GM12878 (cell line): ENCODE results near the gene RFX7. TPM values are rescaled to one million over a fixed set of nuclear protein-coding genes. Genes with fewer than 3 reads are reported as not detected.

Experiments used
- ATAC-seq: fragments of 200-7000 bp; cut with Tn5 transposase; 3 replicates; pipeline ENCODE4 v1.9.1; 2020; ENCODE audit warnings: mild to moderate bottlenecking, moderate library complexity
- BruUV-seq: library from RNA; stranded (reverse); fragments of 400-500 nt; replicated peaks from 2 replicates; lab custom pipeline; 2021; lab: Mats Ljungman, UMichigan
- CTCF ChIA-PET: fragments of 300-600 bp; sonication (Branson Sonifier 250); formaldehyde crosslinking; extraction: SDS; loops from one replicate; lab custom pipeline; 2021; ENCODE audit warnings: inconsistent platforms; lab: Yijun Ruan, JAX
- POLR2A ChIA-PET: fragments of 350-600 bp; formaldehyde crosslinking; extraction: SDS; loops from one replicate; lab custom pipeline; 2021; ENCODE audit warnings: inconsistent platforms; lab: Charles Lee
- RAD21 ChIA-PET: fragments of 300-600 bp; sonication (Branson Sonifier 250); formaldehyde crosslinking; loops from one replicate; lab custom pipeline; 2023; ENCODE audit warnings: antibody characterized with exemption; ENCODE audit not compliant: unreplicated experiment; lab: Charles Lee
- SMC1A ChIA-PET: fragments of 300-600 bp; sonication (Branson Sonifier 250); formaldehyde crosslinking; loops from one replicate; lab custom pipeline; 2023; ENCODE audit not compliant: unreplicated experiment, uncharacterized antibody; lab: Charles Lee
- DNase-seq: peaks from one replicate; pipeline ENCODE4 v3.0.0-alpha.2; 2011; ENCODE audit warnings: low read depth, low spot score
- FAIRE-seq: peaks from 3 replicates; lab custom pipeline; 2011; peaks lifted over from hg19 to GRCh38; lab: Jason Lieb, UNC
- H2AFZ ChIP-seq: 2 replicates; pipeline ENCODE4 v1.6.0; 2011; ENCODE audit warnings: low read depth, low read length, control low read depth; ENCODE audit not compliant: control insufficient read depth
- H3K27ac ChIP-seq: 2 replicates; pipeline ENCODE4 v1.5.1; 2011; ENCODE audit warnings: control low read depth; ENCODE audit not compliant: control insufficient read depth, insufficient read depth
- H3K27me3 ChIP-seq, 2 experiments: replicated peaks in 1 of 2; 2 replicates each; pipeline versions ENCODE4 v1.6.0 to v1.6.1; 2011; ENCODE audit warnings: low read length in 1 of 2; ENCODE audit not compliant: control insufficient read depth in 2 of 2, insufficient read depth in 2 of 2
- H3K36me3 ChIP-seq, 2 experiments: 2 replicates each; pipeline ENCODE4 v1.5.1; 2011; ENCODE audit warnings: low read length in 1 of 2; ENCODE audit not compliant: control insufficient read depth in 2 of 2, insufficient read depth in 2 of 2
- H3K4me1 ChIP-seq: 2 replicates; pipeline ENCODE4 v1.6.1; 2011; ENCODE audit warnings: mild to moderate bottlenecking, low read length, moderate library complexity, mixed read lengths; ENCODE audit not compliant: control insufficient read depth, insufficient read depth
- H3K4me2 ChIP-seq: 2 replicates; pipeline ENCODE4 v1.6.0; 2011; ENCODE audit warnings: control low read depth; ENCODE audit not compliant: control insufficient read depth, insufficient read depth
- H3K4me3 ChIP-seq: fragments of 200-600 bp; sonication (generic); 2 replicates; pipeline ENCODE4 v1.5.1; 2016
- H3K79me2 ChIP-seq: 2 replicates; pipeline ENCODE4 v1.6.0; 2011; ENCODE audit warnings: low read length; ENCODE audit not compliant: control insufficient read depth, insufficient read depth
- H3K9ac ChIP-seq: 2 replicates; pipeline ENCODE4 v1.8.0; 2011; ENCODE audit warnings: low read length, control low read depth, mixed read lengths; ENCODE audit not compliant: control insufficient read depth, insufficient read depth
- H3K9me3 ChIP-seq: replicated peaks from 3 replicates; pipeline ENCODE4 v1.5.1; 2011; ENCODE audit warnings: mild to moderate bottlenecking, low read length; ENCODE audit not compliant: control insufficient read depth, insufficient read depth
- H4K20me1 ChIP-seq: 2 replicates; pipeline ENCODE4 v1.6.0; 2011; ENCODE audit not compliant: control insufficient read depth, insufficient read depth
- ETV6 ChIP-seq, 2 experiments: fragments of 450-650 bp in 1 of 2; IDR thresholded peaks in 1 of 2; conservative IDR thresholded peaks in 1 of 2; 2 replicates each; pipeline ENCODE4 v1.6.1; 2014; ENCODE audit warnings: antibody characterized with exemption in 1 of 2, borderline replicate concordance in 1 of 2, low read depth in 1 of 2, mild to moderate bottlenecking in 1 of 2, moderate library complexity in 1 of 2
- KLF5 ChIP-seq: fragments of 450-650 bp; IDR thresholded peaks from 2 replicates; pipeline ENCODE4 v1.6.1; 2014; ENCODE audit warnings: mild to moderate bottlenecking; ENCODE audit not compliant: partially characterized antibody
- MYC ChIP-seq: IDR thresholded peaks from 2 replicates; pipeline ENCODE4 v1.6.1; 2011; ENCODE audit warnings: mild to moderate bottlenecking, low read length, moderate library complexity, inconsistent platforms; ENCODE audit not compliant: insufficient read depth, insufficient replicate concordance, insufficient read length, severe bottlenecking
- PAX5 ChIP-seq: IDR thresholded peaks from 2 replicates; pipeline ENCODE4 v1.6.1; 2011; ENCODE audit warnings: low read depth, low read length, borderline replicate concordance
- POU2F2 ChIP-seq: IDR thresholded peaks from 3 replicates; pipeline ENCODE4 v1.6.1; 2011; ENCODE audit warnings: low read depth, mild to moderate bottlenecking, low read length, borderline replicate concordance
- RAD51 ChIP-seq: fragments of 450-650 bp; IDR thresholded peaks from 2 replicates; pipeline ENCODE4 v1.6.1; 2016; ENCODE audit warnings: moderate library complexity, mild to moderate bottlenecking, inconsistent platforms
- RBBP5 ChIP-seq: fragments of 200-600 bp; sonication (generic); conservative IDR thresholded peaks from 2 replicates; pipeline ENCODE4 v1.6.1; 2016
- SPI1 ChIP-seq: IDR thresholded peaks from 2 replicates; pipeline ENCODE4 v1.6.1; 2011; ENCODE audit warnings: low read depth, mild to moderate bottlenecking, low read length, moderate library complexity, borderline replicate concordance; ENCODE audit not compliant: insufficient read depth
- SREBF1 ChIP-seq: IDR thresholded peaks from 2 replicates; pipeline ENCODE4 v1.6.1; 2012; ENCODE audit warnings: mild to moderate bottlenecking, low read length
- STAT1 ChIP-seq: fragments of 450-650 bp; conservative IDR thresholded peaks from 2 replicates; pipeline ENCODE4 v1.6.1; 2014; ENCODE audit warnings: antibody characterized with exemption, mild to moderate bottlenecking
- WGBS: methylation state at CpG from one replicate; pipeline ENCODE4 v1.1.6; 2016; ENCODE audit warnings: low lambda C conversion rate; ENCODE audit not compliant: insufficient replicate concordance, insufficient coverage; ENCODE audit errors: missing lambda C conversion rate; 5-methylcytosine and 5-hydroxymethylcytosine counted together
- in situ Hi-C: fragments of 300-500 bp; cut with MboI; formaldehyde crosslinking; loops from 9 replicates; pipeline ENCODE4 v1.14.3; 2018; ENCODE audit warnings: mixed read lengths
- intact Hi-C: fragments of 100-400 bp; cut with micrococcal nuclease; formaldehyde crosslinking; loops from one replicate; pipeline ENCODE4 v1.14.2; 2022; ENCODE audit not compliant: unreplicated experiment
- polyA plus RNA-seq, 11 experiments: library from polyadenylated mRNA; depleted of rRNA in 4 of 11; unstranded in 6 of 11; stranded (reverse) in 5 of 11; fragments of >200 nt; fragmentation: Nextera tagmentation in 4 of 11; fragmentation: Illumina TruSeq in 1 of 11; extraction: Ambion mirVana in 4 of 11; extraction: Trizol in 1 of 11; gene quantifications; 1 replicate in 1 of 11; 2 replicates in 10 of 11; pipeline versions ENCODE4 v1.2.1 to v1.2.3, GENCODE V29; 2011 to 2016; ENCODE audit warnings: inconsistent platforms in 2 of 11, missing spikeins in 2 of 11, low read depth in 1 of 11
- total RNA-seq, 4 experiments: library from RNA; depleted of rRNA in 3 of 4; stranded (reverse); fragments of >200 nt in 3 of 4; fragmentation: Illumina TruSeq in 1 of 4; extraction: Trizol in 1 of 4; gene quantifications; 2 replicates each; pipeline versions ENCODE4 v1.2.1 to v1.2.3, GENCODE V29; 2013 to 2021
- TF ChIP-seq, protein P1 (sequence below): fragments of 450-650 bp; IDR thresholded peaks from 2 replicates; pipeline ENCODE4 v1.6.1; 2016; ENCODE audit warnings: mild to moderate bottlenecking, moderate library complexity, borderline replicate concordance
- TF ChIP-seq, protein P2 (sequence below): fragments of 450-650 bp; IDR thresholded peaks from 2 replicates; pipeline ENCODE4 v1.6.1; 2014; ENCODE audit warnings: mild to moderate bottlenecking
- TF ChIP-seq, protein P3 (sequence below), 3 experiments: IDR thresholded peaks in 2 of 3; conservative IDR thresholded peaks in 1 of 3; 2 replicates each; pipeline ENCODE4 v1.5.1; 2011; ENCODE audit warnings: low read depth in 3 of 3, low read length in 3 of 3, mild to moderate bottlenecking in 3 of 3, control low read depth in 2 of 3, moderate library complexity in 2 of 3, inconsistent platforms in 1 of 3, mixed read lengths in 1 of 3; ENCODE audit not compliant: control insufficient read depth in 2 of 3, insufficient read depth in 1 of 3; ENCODE audit errors: extremely low read depth in 1 of 3

Gene RFX7
- total and polyA plus RNA-seq, 10 of the 15 experiments (the other 5 are each of a cell fraction or from before 2014, with no cell fraction given): 3.2 to 31.4 (median 10.7) TPM

DNA sequence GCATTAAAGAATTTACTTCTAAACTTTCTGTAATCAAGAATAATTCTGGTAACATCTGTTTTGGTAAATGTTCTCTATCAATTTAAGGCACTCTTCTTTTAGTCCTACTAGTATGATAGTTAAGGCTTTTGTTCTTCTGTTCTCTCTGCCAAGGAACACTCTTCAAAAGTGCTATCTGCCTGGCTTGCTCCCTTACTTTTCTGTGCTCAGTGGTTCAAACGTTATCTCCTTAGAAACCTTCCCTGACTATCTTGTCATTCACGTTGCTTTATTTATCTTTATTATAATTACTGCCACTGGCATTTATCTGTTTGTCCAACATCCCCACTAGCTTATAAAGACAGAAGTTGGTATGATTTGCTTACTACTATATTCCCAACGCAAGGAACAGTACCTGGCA, 59.2 kb downstream of the RFX7 start:
- WGBS: 97% methylated on average over 3 of the region's 3 CpGs
- CTCF ChIA-PET: no interaction called here
- SMC1A ChIA-PET: no interaction called here
- no peak overlapping the region for H3K4me3 ChIP-seq
- no peaks in the 10 kb centered on the region; the same call in 2 of the 3 replicates for H3K9me3 ChIP-seq
- no peak overlapping the region for H2AFZ ChIP-seq
- no peaks in the 10 kb centered on the region for H3K27me3 ChIP-seq
- no peak for DNase-seq
- POLR2A ChIA-PET: no interaction called here
- H3K4me2 ChIP-seq: no peak overlapping the region
- no peak overlapping the region for H3K27ac ChIP-seq
- TF ChIP-seq POU2F2: no peak
- no peak for TF ChIP-seq ETV6 (conservative IDR thresholded peaks at IDR 0.05 in 1 of 2, IDR thresholded peaks at IDR 0.05 in 1 of 2; ENCODE audit: borderline replicate concordance in 1 of 2, low read depth in 1 of 2)
- TF ChIP-seq, protein P1, sequence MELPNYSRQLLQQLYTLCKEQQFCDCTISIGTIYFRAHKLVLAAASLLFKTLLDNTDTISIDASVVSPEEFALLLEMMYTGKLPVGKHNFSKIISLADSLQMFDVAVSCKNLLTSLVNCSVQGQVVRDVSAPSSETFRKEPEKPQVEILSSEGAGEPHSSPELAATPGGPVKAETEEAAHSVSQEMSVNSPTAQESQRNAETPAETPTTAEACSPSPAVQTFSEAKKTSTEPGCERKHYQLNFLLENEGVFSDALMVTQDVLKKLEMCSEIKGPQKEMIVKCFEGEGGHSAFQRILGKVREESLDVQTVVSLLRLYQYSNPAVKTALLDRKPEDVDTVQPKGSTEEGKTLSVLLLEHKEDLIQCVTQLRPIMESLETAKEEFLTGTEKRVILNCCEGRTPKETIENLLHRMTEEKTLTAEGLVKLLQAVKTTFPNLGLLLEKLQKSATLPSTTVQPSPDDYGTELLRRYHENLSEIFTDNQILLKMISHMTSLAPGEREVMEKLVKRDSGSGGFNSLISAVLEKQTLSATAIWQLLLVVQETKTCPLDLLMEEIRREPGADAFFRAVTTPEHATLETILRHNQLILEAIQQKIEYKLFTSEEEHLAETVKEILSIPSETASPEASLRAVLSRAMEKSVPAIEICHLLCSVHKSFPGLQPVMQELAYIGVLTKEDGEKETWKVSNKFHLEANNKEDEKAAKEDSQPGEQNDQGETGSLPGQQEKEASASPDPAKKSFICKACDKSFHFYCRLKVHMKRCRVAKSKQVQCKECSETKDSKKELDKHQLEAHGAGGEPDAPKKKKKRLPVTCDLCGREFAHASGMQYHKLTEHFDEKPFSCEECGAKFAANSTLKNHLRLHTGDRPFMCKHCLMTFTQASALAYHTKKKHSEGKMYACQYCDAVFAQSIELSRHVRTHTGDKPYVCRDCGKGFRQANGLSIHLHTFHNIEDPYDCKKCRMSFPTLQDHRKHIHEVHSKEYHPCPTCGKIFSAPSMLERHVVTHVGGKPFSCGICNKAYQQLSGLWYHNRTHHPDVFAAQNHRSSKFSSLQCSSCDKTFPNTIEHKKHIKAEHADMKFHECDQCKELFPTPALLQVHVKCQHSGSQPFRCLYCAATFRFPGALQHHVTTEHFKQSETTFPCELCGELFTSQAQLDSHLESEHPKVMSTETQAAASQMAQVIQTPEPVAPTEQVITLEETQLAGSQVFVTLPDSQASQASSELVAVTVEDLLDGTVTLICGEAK: no peak
- TF ChIP-seq, protein P2, sequence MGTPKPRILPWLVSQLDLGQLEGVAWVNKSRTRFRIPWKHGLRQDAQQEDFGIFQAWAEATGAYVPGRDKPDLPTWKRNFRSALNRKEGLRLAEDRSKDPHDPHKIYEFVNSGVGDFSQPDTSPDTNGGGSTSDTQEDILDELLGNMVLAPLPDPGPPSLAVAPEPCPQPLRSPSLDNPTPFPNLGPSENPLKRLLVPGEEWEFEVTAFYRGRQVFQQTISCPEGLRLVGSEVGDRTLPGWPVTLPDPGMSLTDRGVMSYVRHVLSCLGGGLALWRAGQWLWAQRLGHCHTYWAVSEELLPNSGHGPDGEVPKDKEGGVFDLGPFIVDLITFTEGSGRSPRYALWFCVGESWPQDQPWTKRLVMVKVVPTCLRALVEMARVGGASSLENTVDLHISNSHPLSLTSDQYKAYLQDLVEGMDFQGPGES: no peak
- no peak for TF ChIP-seq PAX5
- TF ChIP-seq RBBP5: no peak
- TF ChIP-seq SPI1: no peak
- TF ChIP-seq STAT1: no peak
- TF ChIP-seq RAD51: no peak
- TF ChIP-seq, protein P3, sequence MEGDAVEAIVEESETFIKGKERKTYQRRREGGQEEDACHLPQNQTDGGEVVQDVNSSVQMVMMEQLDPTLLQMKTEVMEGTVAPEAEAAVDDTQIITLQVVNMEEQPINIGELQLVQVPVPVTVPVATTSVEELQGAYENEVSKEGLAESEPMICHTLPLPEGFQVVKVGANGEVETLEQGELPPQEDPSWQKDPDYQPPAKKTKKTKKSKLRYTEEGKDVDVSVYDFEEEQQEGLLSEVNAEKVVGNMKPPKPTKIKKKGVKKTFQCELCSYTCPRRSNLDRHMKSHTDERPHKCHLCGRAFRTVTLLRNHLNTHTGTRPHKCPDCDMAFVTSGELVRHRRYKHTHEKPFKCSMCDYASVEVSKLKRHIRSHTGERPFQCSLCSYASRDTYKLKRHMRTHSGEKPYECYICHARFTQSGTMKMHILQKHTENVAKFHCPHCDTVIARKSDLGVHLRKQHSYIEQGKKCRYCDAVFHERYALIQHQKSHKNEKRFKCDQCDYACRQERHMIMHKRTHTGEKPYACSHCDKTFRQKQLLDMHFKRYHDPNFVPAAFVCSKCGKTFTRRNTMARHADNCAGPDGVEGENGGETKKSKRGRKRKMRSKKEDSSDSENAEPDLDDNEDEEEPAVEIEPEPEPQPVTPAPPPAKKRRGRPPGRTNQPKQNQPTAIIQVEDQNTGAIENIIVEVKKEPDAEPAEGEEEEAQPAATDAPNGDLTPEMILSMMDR (IDR thresholded peaks at IDR 0.05 in 2 of 3, conservative IDR thresholded peaks at IDR 0.05 in 1 of 3; ENCODE audit: control insufficient read depth in 2 of 3, extremely low read depth in 1 of 3, insufficient read depth in 1 of 3, low read depth in 3 of 3, low read length in 3 of 3): no peak
- TF ChIP-seq SREBF1: no peak
- TF ChIP-seq KLF5: no peak
- no peak for TF ChIP-seq MYC
- H3K9ac ChIP-seq: no peak overlapping the region
- in situ Hi-C loops (no loop called here), intact Hi-C loops (no loop called here)
- RAD21 ChIA-PET: no interaction called here
- peaks cover 34% of the 10 kb centered on the region for H3K79me2 ChIP-seq
- FAIRE-seq: no peak
- H3K4me1 ChIP-seq: peaks cover 12% of the 10 kb centered on the region
- no TSS peak for BruUV-seq
- no peak for ATAC-seq
- H4K20me1 ChIP-seq: no peaks in the 10 kb centered on the region
- no peaks in the 10 kb centered on the region for H3K36me3 ChIP-seq
